ENCODE measurements around the gene SEPTIN8. TPM values are rescaled to one million over a fixed set of nuclear protein-coding genes. Genes with fewer than 3 reads are reported as not detected.

The SEPTIN8 gene
- total RNA-seq, 2 donors from 2014 or later: 27.5 to 27.7 TPM

- no peak for DNase-seq
- intact Hi-C loops (cut with DNase I): loop anchor here (5.0 kb wide), 1 partner anchor 72 kb away; no protein-coding TSS in a partner anchor
- H3K9me3 ChIP-seq: no peaks in the 10 kb centered on the region
- TF ChIP-seq POLR2A (IDR thresholded peaks at IDR 0.05) (no peak), CTCF (IDR thresholded peaks at IDR 0.05) (no peak)
- H3K27me3 ChIP-seq: no peaks in the 10 kb centered on the region
- H3K27ac ChIP-seq: no peak overlapping the region
- 80 to 100% methylated on average over 1 to 3 of the region's 3 CpGs for WGBS, 2 donors
- no peak for ATAC-seq
- H3K36me3 ChIP-seq (replicated peaks in 1 of 2; ENCODE audit: insufficient read depth in 1 of 2, low read depth in 2 of 2): no peaks in the 10 kb centered on the region
- H3K4me1 ChIP-seq: peaks cover 32% of the 10 kb centered on the region
- no peak overlapping the region for H3K4me3 ChIP-seq
These were observed 47.4 kb upstream of the SEPTIN8 start for GRCh38 chr5:132824426-132824825.

GRCh38 chr5:132823481-132824050, 46.5 kb upstream of the SEPTIN8 start:
- no peak overlapping the region for H3K27ac ChIP-seq
- H3K4me1 ChIP-seq: peaks cover 24% of the 10 kb centered on the region
- no peak for DNase-seq
- WGBS, 2 donors: 76 to 83% methylated on average over 2 to 7 of the region's 7 CpGs
- no peaks in the 10 kb centered on the region for H3K27me3 ChIP-seq
- H3K4me3 ChIP-seq: no peak overlapping the region
- TF ChIP-seq POLR2A (IDR thresholded peaks at IDR 0.05) (no peak), CTCF (IDR thresholded peaks at IDR 0.05) (no peak)
- no peak for ATAC-seq
- no peaks in the 10 kb centered on the region for H3K36me3 ChIP-seq (replicated peaks in 1 of 2; ENCODE audit: insufficient read depth in 1 of 2, low read depth in 2 of 2)
- intact Hi-C loops (cut with DNase I): loop anchor here (5.0 kb wide), 1 partner anchor 71 kb away; no protein-coding TSS in a partner anchor
- H3K9me3 ChIP-seq: no peaks in the 10 kb centered on the region

GRCh38 chr5:132822650-132823480, 45.8 kb upstream of the SEPTIN8 start:
- Histone ChIP-seq H3K4me1 (peaks cover 17% of the 10 kb centered on the region), H3K4me3 (no peak overlapping the region), H3K9me3 (no peaks in the 10 kb centered on the region), H3K36me3 (replicated peaks in 1 of 2; ENCODE audit: insufficient read depth in 1 of 2, low read depth in 2 of 2) (no peaks in the 10 kb centered on the region), H3K27me3 (no peaks in the 10 kb centered on the region), H3K27ac (peak overlapping the region in 1 of 4 donors; percentile 30)
- ATAC-seq (peak; percentile 25), DNase-seq (peak; percentile 38 to 65 (median 52))
- 26 to 60% methylated on average over 25 to 68 of the region's 68 CpGs for WGBS, 2 donors
- intact Hi-C loops (cut with DNase I): loop anchor here (5.0 kb wide), 1 partner anchor 71 kb away; no protein-coding TSS in a partner anchor
- TF ChIP-seq POLR2A (IDR thresholded peaks at IDR 0.05): no peak
- TF ChIP-seq CTCF (IDR thresholded peaks at IDR 0.05): peak in 1 of 7 experiments; percentile 13

GRCh38 chr5:132821791-132822190, 44.8 kb upstream of the SEPTIN8 start:
- no peak for ATAC-seq
- H3K4me1 ChIP-seq: peaks cover 17% of the 10 kb centered on the region
- TF ChIP-seq CTCF (IDR thresholded peaks at IDR 0.05) (no peak), POLR2A (IDR thresholded peaks at IDR 0.05) (no peak)
- intact Hi-C loops (cut with DNase I): loop anchor here (5.0 kb wide), 1 partner anchor 69 kb away; no protein-coding TSS in a partner anchor
- peak overlapping the region in 2 of 4 donors; percentile 22 to 28 for H3K27ac ChIP-seq
- no peak overlapping the region for H3K4me3 ChIP-seq
- H3K27me3 ChIP-seq: no peaks in the 10 kb centered on the region
- no peak for DNase-seq
- no peaks in the 10 kb centered on the region for H3K9me3 ChIP-seq
- no peaks in the 10 kb centered on the region for H3K36me3 ChIP-seq (replicated peaks in 1 of 2; ENCODE audit: insufficient read depth in 1 of 2, low read depth in 2 of 2)
- 55 to 63% methylated on average over 1 of the region's 1 CpG for WGBS, 2 donors
